HT-29 (cell line): ENCODE data around the gene RHOB. TPM values are rescaled to one million over a fixed set of nuclear protein-coding genes. Genes with fewer than 3 reads are reported as not detected.
"Not testable (repeated sequence)": the region's sequence is repeated elsewhere in the genome, so short reads cannot be mapped to it uniquely, and the experiment has no call there.

Experiments used
- DNase-seq: peaks from one replicate; pipeline ENCODE4 v3.0.0-alpha.2; 2015; ENCODE audit warnings: low spot score
- small RNA-seq: library from RNA; depleted of rRNA; stranded (forward); fragments of <200 nt; gene quantifications from one replicate; pipeline ENCODE3, GENCODE V24; 2014
- total RNA-seq: library from RNA; depleted of rRNA; stranded (reverse); fragments of >200 nt; shearing (Covaris generic); gene quantifications from 2 replicates; pipeline ENCODE4 v1.2.3, GENCODE V29; 2014; rRNA removed

The RHOB gene
- total RNA-seq, 1 experiment from 2014 or later: 712 TPM

- DNase-seq: no peak
Observed at GRCh38 chr2:20490300-20491181, 43.7 kb downstream of the RHOB start.

DNA sequence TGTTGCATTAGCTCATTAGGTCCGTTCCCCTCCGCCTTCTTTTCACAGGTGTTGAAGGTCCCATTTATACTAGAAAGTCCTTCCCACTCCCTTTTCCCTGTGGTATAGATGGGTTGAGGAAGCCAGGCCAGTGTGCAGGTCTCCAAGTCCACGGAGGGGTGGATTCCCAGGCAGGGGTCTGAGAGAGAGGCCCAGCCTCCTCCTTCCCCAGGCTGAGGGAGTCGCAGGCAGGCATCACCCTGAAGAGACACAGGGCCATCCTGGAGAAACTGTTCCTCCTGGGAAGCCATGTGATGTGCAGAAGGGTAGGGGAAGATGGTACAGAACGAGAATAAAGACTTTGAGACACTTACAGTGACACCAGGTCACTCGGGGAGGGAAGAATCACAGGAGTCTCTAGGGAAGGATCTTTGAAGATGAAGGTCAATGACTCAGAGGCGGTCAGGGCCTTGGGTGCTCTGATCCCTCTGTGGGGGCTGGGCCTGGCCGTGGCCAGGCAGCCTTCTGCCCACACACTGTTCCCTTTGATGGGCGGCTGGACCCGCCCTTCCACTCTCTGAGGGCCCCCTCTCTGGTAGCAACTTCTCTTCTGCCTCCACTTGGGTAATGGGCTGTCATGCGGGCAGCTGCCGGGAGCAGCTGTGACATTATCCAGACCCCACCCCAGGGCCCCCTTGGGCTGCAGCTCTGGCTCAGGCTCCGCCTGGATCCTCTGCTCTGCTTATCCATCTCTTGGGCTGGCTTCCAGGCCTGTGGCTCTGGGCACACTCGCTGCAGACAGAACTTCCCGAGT lies 45.1 kb downstream of the RHOB start:
- peak; percentile 19 for DNase-seq

GRCh38 chr2:20493095-20493494 lies 46.2 kb downstream of the RHOB start:
- DNase-seq: not testable (repeated sequence)

DNA sequence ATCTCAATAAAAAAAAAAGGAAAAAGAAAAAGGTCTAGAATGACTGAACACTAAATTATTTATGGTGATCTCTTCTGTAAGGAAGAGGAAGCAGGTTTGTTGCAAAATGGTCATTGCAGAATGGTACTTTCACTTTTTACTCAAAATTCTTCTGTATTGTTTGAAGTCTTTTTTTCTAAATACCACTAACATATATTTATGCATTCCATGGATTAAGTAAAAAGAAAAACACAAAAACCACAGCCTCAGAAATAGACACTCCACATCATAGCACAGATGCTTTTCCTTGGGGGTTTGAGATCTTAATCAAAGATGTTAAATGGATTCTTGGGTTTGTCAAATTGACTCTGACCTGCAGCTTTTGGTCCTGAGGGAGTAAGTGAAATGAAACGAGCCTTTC lies 47.4 kb downstream of the RHOB start:
- DNase-seq: no peak

DNA sequence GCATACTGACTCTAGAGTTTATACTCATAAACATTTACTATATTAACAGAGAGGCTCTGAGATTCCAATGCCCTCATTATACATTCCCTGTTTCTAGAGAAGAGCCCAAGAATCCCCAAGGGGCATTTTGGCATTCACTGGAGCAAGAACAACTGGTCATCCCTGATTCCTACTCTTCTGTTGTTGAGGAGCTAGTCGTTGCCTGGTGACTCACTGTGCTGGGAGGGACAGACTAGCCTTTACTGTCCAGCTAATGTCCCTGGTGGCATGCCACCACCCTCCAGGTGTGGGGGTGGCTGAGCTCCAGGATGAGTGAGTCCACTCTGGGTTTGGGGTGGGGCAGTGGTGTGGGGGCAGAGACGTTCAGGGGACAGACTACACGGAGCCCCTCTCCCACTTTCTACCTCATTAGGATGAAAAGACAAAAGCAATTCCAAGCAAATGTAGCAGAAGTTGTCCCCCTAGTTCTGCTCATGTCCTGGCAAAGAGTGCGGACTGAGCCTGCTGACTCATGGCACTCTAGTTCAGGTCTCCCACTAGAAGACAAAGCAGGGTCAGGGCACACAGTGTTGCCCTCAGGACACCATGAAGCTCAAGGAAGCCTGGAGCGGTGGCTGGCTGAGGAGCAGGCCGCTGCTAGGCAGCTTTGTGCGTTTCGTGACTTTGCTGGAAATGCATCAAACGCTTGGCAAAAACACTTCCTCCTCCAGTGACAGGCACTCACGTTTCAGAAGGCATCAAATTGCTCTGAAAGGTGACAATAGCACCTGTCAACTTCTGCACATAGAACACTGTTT lies 49.4 kb downstream of the RHOB start:
- peak; percentile 86 for DNase-seq

GRCh38 chr2:20496942-20497341 lies 50.1 kb downstream of the RHOB start:
- no peak for DNase-seq

Small RNA genes lying within 50 kb of the gene (small RNA-seq; reads per million reads assigned to genes)
- not detected for gene RF00019
- gene RNA5SP86: not detected

Other genes starting within 250 kb of the RHOB start
- gene SDC1, start 221.9 kb upstream of the RHOB start, total RNA-seq: 304 and 307 TPM in 2 replicates
- 20.2 and 23.1 TPM in 2 replicates for gene PUM2, start 96.2 kb upstream of the RHOB start, total RNA-seq
- 22.6 and 23.0 TPM in 2 replicates for gene HS1BP3, start 204.0 kb downstream of the RHOB start, total RNA-seq
- gene GDF7, start 220.1 kb downstream of the RHOB start, total RNA-seq: under 0.01 TPM in 1 of 2 replicates, not detected in the other